ENCODE results near the gene SIGLEC5. TPM values are rescaled to one million over a fixed set of nuclear protein-coding genes. Genes with fewer than 3 reads are reported as not detected.
A peak's percentile ranks its signal among the peaks of the same experiment; 100 is the strongest.

The SIGLEC5 gene
- total RNA-seq, 2 donors from 2014 or later: not detected

GRCh38 chr19:51637362-51637978 lies 7.3 kb upstream of the SIGLEC5 start:
- intact Hi-C loops (cut with DNase I, micrococcal nuclease): no loop called here
- ATAC-seq: no peak
- no peak for DNase-seq

DNA sequence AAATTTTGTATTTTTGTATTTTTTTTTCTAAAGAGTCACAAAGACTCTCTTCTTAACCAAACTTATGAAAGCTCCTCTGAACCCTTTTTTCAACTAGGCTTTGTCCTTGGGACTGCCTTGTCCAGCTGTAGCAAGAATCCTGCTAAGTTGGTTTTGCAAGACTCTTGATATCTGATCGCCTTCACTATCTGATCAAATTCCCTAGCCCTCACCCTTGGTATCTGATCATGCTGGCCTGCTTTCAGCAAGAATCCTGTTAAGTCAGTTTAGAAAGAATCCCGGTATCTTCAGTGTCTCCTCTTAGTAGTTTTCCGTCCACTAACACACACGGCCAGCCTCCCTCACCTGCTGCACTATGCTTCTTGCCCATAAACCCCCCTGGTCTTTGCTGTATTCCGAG lies 1.9 kb upstream of the SIGLEC5 start:
- DNase-seq: no peak
- intact Hi-C loops (cut with DNase I, micrococcal nuclease): no loop called here
- no peak for ATAC-seq

GRCh38 chr19:51628153-51628939 lies 1.9 kb downstream of the SIGLEC5 start:
- ATAC-seq (no peak), DNase-seq (no peak)
- intact Hi-C loops (cut with DNase I, micrococcal nuclease): no loop called here

- DNase-seq (no peak), ATAC-seq (no peak)
- intact Hi-C loops (cut with DNase I, micrococcal nuclease): no loop called here
These were observed 2.6 kb downstream of the SIGLEC5 start for GRCh38 chr19:51627491-51628138.

- ATAC-seq: no peak
- intact Hi-C loops (cut with DNase I, micrococcal nuclease): no loop called here
- no peak for DNase-seq
These were observed 3.5 kb downstream of the SIGLEC5 start for GRCh38 chr19:51626675-51627074.

GRCh38 chr19:51621178-51621577 lies 9.0 kb downstream of the SIGLEC5 start:
- ATAC-seq (no peak), DNase-seq (no peak)
- intact Hi-C loops (cut with DNase I, micrococcal nuclease): no loop called here

GRCh38 chr19:51615991-51616390 lies 14.2 kb downstream of the SIGLEC5 start:
- intact Hi-C loops (cut with DNase I, micrococcal nuclease): no loop called here
- ATAC-seq: no peak
- DNase-seq: no peak

- no peak for ATAC-seq
- intact Hi-C loops (cut with DNase I, micrococcal nuclease): no loop called here
- no peak for DNase-seq
These were observed 15.4 kb downstream of the SIGLEC5 start for GRCh38 chr19:51614789-51615188.

- DNase-seq (no peak), ATAC-seq (no peak)
- intact Hi-C loops (cut with DNase I, micrococcal nuclease): no loop called here
These were observed 19.6 kb downstream of the SIGLEC5 start for GRCh38 chr19:51610576-51610975.

GRCh38 chr19:51607920-51608562 lies 22.2 kb downstream of the SIGLEC5 start:
- DNase-seq (peak; percentile 71 to 90), ATAC-seq (peak; percentile 72)
- intact Hi-C loops (cut with DNase I, micrococcal nuclease): no loop called here

DNA sequence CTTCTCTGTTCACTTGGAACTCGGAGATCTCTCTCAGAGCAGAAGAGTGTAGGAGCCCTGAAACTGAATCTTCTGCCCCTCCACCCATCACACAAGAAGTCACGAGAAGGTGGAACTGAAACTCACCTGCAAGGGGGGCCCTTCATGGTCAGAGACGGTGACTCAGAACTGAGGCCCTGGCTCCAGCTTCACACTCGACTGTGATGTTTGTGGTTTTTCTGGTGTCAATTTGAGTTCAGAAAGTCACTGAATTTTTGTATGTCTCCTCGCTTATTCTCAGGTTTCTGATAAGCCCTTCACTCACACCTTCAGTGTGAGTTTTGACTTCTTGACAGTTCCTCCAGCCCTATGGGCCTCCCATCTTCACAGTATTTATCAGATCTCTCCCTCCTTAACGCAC lies 23.1 kb downstream of the SIGLEC5 start:
- peak; percentile 20 to 38 for DNase-seq
- intact Hi-C loops (cut with DNase I, micrococcal nuclease): no loop called here
- ATAC-seq: no peak

DNA sequence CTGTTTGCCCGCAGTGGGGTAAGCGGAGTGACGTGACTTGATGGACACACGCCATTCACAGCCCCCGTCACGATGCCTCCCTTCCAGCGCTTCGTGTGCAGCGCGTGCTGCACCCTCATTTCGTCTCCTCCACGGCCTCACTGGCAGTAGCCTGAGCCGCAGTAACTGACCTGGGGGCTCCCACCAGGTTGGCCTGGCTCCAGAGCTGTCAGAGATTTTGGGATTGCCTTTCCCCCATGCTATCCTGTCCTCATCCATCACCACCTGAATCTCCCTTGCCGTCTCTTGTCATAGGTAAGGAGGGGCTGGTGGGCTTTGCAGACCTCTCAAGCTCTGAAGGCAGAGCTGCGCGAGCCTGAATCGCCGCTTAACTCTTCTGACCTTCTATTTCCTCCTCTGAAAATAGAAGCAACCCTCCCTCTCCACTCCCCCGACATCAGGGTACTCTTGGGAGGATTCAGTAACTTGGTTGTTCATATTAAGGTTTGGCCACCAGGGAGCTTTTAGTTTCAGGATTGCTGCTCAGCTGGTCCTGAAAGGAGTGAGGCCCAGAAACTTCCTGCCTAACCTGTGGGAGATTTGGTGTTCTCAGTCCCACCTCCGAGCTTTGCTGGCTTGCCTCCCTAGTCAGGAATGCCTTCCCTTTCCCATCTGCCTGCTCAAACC lies 27.9 kb downstream of the SIGLEC5 start:
- DNase-seq: no peak
- ATAC-seq: no peak
- intact Hi-C loops (cut with DNase I, micrococcal nuclease): no loop called here

- intact Hi-C loops (cut with DNase I, micrococcal nuclease): no loop called here
- DNase-seq: peak in 1 of 2 donors; percentile 23
- ATAC-seq: no peak
These were observed 29.1 kb downstream of the SIGLEC5 start for GRCh38 chr19:51600940-51601580.

- no peak for DNase-seq
- ATAC-seq: no peak
- intact Hi-C loops (cut with DNase I, micrococcal nuclease): no loop called here
These were observed 31.1 kb downstream of the SIGLEC5 start for GRCh38 chr19:51599084-51599483.

GRCh38 chr19:51598159-51598915 lies 31.9 kb downstream of the SIGLEC5 start:
- DNase-seq (no peak), ATAC-seq (no peak)
- intact Hi-C loops (cut with DNase I, micrococcal nuclease): no loop called here

GRCh38 chr19:51595190-51596175 lies 34.7 kb downstream of the SIGLEC5 start:
- no peak for ATAC-seq
- intact Hi-C loops (cut with DNase I, micrococcal nuclease): no loop called here
- DNase-seq: peak in 1 of 2 donors; percentile 9

DNA sequence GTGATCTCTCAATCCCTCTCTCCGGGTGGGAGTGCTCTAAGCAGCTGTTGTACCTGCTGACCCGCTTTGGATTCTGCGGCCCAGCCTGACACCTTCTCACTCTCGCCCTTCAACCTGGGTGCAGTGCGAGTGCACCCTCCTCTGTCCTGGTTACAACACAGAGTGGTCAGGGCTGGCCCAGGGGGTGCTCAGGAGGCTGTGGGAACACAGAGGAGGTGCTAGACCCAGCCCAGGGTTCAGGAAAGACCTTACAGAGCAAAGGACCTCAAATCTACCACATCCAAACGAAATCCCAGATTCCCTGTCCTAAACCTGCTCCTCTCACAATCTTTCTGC lies 35.5 kb downstream of the SIGLEC5 start:
- intact Hi-C loops (cut with DNase I, micrococcal nuclease): no loop called here
- no peak for DNase-seq
- ATAC-seq: peak; percentile 12
